Measurements from ENCODE around the gene ZNRF3.
A peak's percentile ranks its signal among the peaks of the same experiment; 100 is the strongest.

The ZNRF3 gene

DNA sequence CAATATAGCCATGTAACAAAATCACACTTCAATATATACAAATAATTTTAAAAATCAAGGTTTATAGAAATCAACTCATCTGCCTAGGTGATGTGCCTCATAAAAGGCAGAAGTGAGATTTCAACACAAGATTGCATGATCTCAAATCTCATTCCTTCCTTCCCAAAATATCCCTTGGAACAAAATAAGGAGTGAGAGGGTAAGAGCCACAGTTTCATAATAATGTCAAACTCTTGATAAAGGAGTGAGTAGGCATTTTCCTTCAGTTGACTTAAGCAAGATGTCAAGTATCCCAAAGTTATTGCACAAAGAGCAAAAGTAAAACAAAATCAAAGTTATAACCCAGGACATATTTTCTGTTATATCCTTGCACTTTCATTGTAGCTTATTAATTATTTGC lies 97.0 kb downstream of the ZNRF3 start:
- Histone ChIP-seq H4K8ac (ENCODE audit: low read depth, low read length) (no peak overlapping the region), H3K23ac (ENCODE audit: low read length) (no peak overlapping the region), H2BK5ac (ENCODE audit: low read depth, low read length, poor library complexity) (no peak overlapping the region), H3K27ac (ENCODE audit: low read depth, low read length) (no peak overlapping the region), H3K4me2 (ENCODE audit: low read length) (no peak overlapping the region), H3K4me1 (ENCODE audit: control insufficient read depth in 1 of 2, insufficient read depth in 2 of 2, low read length in 2 of 2) (peaks cover 26 to 33% of the 10 kb centered on the region in 2 experiments), H3K79me1 (ENCODE audit: low read length) (peaks cover 17% of the 10 kb centered on the region), H3K4me3 (ENCODE audit: low read depth, low read length) (no peak overlapping the region), H3K27me3 (ENCODE audit: insufficient read depth, low read length) (no peaks in the 10 kb centered on the region), H4K12ac (ENCODE audit: low read depth, low read length) (no peak overlapping the region), H3K9ac (ENCODE audit: low read length) (no peak overlapping the region), H2AFZ (ENCODE audit: insufficient read depth, low read length, poor library complexity) (no peak overlapping the region), H3K79me2 (ENCODE audit: control insufficient read depth, insufficient read depth, low read length, poor library complexity) (no peaks in the 10 kb centered on the region), H3K9me3 (ENCODE audit: insufficient read depth, low read depth, low read length) (no peaks in the 10 kb centered on the region), H2BK120ac (ENCODE audit: insufficient read depth, low read length, poor library complexity) (no peak overlapping the region), H3K36me3 (ENCODE audit: control insufficient read depth in 1 of 2, insufficient read depth in 2 of 2, low read length in 2 of 2) (no peaks in the 10 kb centered on the region), H3K14ac (ENCODE audit: low read length) (no peak overlapping the region), H3K18ac (ENCODE audit: low read length) (no peak overlapping the region), H2AK5ac (ENCODE audit: low read length) (no peak overlapping the region), H2BK12ac (ENCODE audit: low read length) (no peak overlapping the region), H3K4ac (ENCODE audit: low read depth, low read length) (no peak overlapping the region), H4K91ac (ENCODE audit: low read depth, low read length) (no peak overlapping the region)
- no peak for DNase-seq

DNA sequence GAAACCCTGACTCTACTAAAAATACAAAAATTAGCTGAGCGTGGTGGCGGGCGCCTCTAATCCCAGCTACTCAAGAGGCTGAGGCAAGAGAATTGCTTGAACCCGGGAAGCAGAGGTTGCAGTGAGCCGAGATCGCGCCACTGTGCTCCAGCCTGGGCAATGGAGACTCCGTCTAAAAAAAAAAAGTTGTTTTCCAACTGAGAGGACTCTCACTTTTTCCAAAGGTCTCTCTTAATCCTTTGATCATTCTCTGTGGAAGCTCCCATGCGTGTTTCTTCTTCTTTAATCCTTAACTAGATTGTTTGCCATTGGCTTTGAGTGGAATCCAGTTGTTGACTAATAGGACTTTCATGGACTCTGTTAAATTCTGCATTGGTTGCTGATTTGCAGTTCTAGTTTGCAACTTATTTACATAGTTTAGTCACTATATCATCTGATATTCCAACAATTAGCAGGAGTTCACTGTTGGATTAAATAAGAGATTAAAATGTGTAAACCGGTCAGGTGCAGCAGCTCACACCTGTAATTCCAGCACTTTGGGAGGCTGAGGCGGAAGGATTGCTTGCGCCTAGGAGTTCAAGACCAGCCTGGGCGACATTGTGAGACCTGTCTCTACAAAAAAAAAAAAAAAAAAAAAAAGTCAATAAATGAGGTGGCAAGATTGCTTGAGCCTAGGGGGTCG lies 98.6 kb downstream of the ZNRF3 start:
- no peak overlapping the region for H2AK5ac ChIP-seq (ENCODE audit: low read length)
- no peak overlapping the region for H2BK120ac ChIP-seq (ENCODE audit: insufficient read depth, low read length, poor library complexity)
- no CpG with 5 or more reads among the region's 14 CpGs for WGBS (ENCODE audit: extremely low coverage, insufficient coverage, insufficient read length)
- H3K27me3 ChIP-seq (ENCODE audit: insufficient read depth, low read length), result no peaks in the 10 kb centered on the region
- no peak overlapping the region for H2BK12ac ChIP-seq (ENCODE audit: low read length)
- no peak overlapping the region for H3K27ac ChIP-seq (ENCODE audit: low read depth, low read length)
- H3K4me1 ChIP-seq (ENCODE audit: control insufficient read depth in 1 of 2, insufficient read depth in 2 of 2, low read length in 2 of 2), result peaks cover 26 to 33% of the 10 kb centered on the region in 2 experiments
- no peak overlapping the region for H4K8ac ChIP-seq (ENCODE audit: low read depth, low read length)
- DNase-seq, result no peak
- H4K12ac ChIP-seq (ENCODE audit: low read depth, low read length), result no peak overlapping the region
- H2AFZ ChIP-seq (ENCODE audit: insufficient read depth, low read length, poor library complexity), result no peak overlapping the region
- H3K18ac ChIP-seq (ENCODE audit: low read length), result no peak overlapping the region
- no peak overlapping the region for H3K14ac ChIP-seq (ENCODE audit: low read length)
- no peaks in the 10 kb centered on the region for H3K79me2 ChIP-seq (ENCODE audit: control insufficient read depth, insufficient read depth, low read length, poor library complexity)
- H3K4me3 ChIP-seq (ENCODE audit: low read depth, low read length), result no peak overlapping the region
- H3K9me3 ChIP-seq (ENCODE audit: insufficient read depth, low read depth, low read length), result no peaks in the 10 kb centered on the region
- no peak overlapping the region for H4K91ac ChIP-seq (ENCODE audit: low read depth, low read length)
- H3K23ac ChIP-seq (ENCODE audit: low read length), result no peak overlapping the region
- no peak overlapping the region for H3K4me2 ChIP-seq (ENCODE audit: low read length)
- H3K4ac ChIP-seq (ENCODE audit: low read depth, low read length), result no peak overlapping the region
- H2BK5ac ChIP-seq (ENCODE audit: low read depth, low read length, poor library complexity), result no peak overlapping the region
- H3K9ac ChIP-seq (ENCODE audit: low read length), result no peak overlapping the region
- H3K79me1 ChIP-seq (ENCODE audit: low read length), result peaks cover 19% of the 10 kb centered on the region
- H3K36me3 ChIP-seq (ENCODE audit: control insufficient read depth in 1 of 2, insufficient read depth in 2 of 2, low read length in 2 of 2), result no peaks in the 10 kb centered on the region

DNA sequence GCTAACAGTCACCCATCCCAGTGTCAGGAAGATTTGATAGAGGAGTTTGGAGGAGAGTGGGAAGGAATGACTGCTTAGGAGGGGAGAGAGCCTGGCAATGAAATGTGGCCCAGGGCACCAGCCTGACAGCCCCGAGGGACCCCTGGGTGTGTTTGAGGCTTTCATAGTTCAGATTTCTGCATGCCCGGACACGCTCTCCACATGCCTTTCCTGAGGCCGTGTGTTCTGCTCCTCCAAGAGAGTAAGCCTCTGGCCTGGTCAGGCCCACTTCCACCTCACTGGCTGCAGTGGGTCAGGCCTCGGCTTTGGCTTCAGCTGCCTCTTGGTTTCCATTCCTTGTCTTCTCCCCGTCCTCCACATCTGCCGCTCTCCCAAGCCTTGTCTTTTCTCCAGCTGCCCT lies 99.8 kb downstream of the ZNRF3 start:
- Histone ChIP-seq H3K4ac (ENCODE audit: low read depth, low read length) (peak overlapping the region; percentile 7), H3K79me1 (ENCODE audit: low read length) (peaks cover 22% of the 10 kb centered on the region), H3K9ac (ENCODE audit: low read length) (no peak overlapping the region), H2BK12ac (ENCODE audit: low read length) (peak overlapping the region; percentile 26), H4K91ac (ENCODE audit: low read depth, low read length) (peak overlapping the region; percentile 72), H2AFZ (ENCODE audit: insufficient read depth, low read length, poor library complexity) (no peak overlapping the region), H3K23ac (ENCODE audit: low read length) (no peak overlapping the region), H2BK120ac (ENCODE audit: insufficient read depth, low read length, poor library complexity) (peak overlapping the region; percentile 61), H4K12ac (ENCODE audit: low read depth, low read length) (peak overlapping the region; percentile 71), H3K27me3 (ENCODE audit: insufficient read depth, low read length) (no peaks in the 10 kb centered on the region), H3K27ac (ENCODE audit: low read depth, low read length) (peak overlapping the region; percentile 73), H2AK5ac (ENCODE audit: low read length) (no peak overlapping the region), H3K4me2 (ENCODE audit: low read length) (no peak overlapping the region), H4K8ac (ENCODE audit: low read depth, low read length) (peak overlapping the region; percentile 47), H2BK5ac (ENCODE audit: low read depth, low read length, poor library complexity) (peak overlapping the region; percentile 44), H3K36me3 (ENCODE audit: control insufficient read depth in 1 of 2, insufficient read depth in 2 of 2, low read length in 2 of 2) (no peaks in the 10 kb centered on the region), H3K79me2 (ENCODE audit: control insufficient read depth, insufficient read depth, low read length, poor library complexity) (no peaks in the 10 kb centered on the region), H3K4me3 (ENCODE audit: low read depth, low read length) (no peak overlapping the region), H3K4me1 (ENCODE audit: control insufficient read depth in 1 of 2, insufficient read depth in 2 of 2, low read length in 2 of 2) (peaks cover 29 to 34% of the 10 kb centered on the region in 2 experiments), H3K18ac (ENCODE audit: low read length) (peak overlapping the region; percentile 36), H3K14ac (ENCODE audit: low read length) (peak overlapping the region; percentile 18), H3K9me3 (ENCODE audit: insufficient read depth, low read depth, low read length) (no peaks in the 10 kb centered on the region)
- DNase-seq, result peak in 1 of 2 donors; percentile 29
- whole genome bisulfite sequencing (ENCODE audit: extremely low coverage, insufficient coverage, insufficient read length), result no CpG with 5 or more reads among the region's 7 CpGs

DNA sequence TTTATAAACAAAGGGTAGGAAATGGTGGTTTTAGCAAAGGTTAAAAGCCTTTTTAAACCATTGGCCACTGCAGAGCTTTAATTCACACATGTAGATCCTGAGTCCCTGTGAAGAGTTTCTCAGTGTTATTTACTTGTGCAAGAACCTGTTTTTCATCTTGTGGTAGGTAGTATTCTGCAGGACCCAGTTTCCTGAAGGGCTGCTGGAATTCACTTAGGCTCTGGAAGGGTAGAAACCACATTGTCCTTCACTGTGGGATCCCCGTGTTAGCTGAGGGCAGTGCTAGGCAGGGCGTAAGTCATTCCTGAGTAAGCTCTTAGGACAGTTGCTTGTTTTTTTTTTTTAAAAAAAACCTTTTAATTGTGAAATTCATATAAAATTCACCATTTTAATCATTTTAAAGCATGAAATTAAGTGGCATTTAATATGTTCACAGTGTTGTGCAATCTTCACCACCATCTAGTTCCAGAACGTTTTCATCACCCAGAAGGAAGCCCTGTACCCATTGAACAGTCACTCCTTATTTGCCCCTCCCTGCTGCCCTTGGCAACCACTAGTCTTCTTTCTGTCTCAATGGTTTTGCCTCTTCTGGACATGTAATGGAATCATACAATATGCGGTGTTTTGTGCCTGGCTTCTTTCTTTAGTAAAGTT lies 100.5 kb downstream of the ZNRF3 start:
- Histone ChIP-seq H3K4ac (ENCODE audit: low read depth, low read length) (no peak overlapping the region), H3K4me3 (ENCODE audit: low read depth, low read length) (no peak overlapping the region), H3K79me1 (ENCODE audit: low read length) (peaks cover 22% of the 10 kb centered on the region), H4K12ac (ENCODE audit: low read depth, low read length) (no peak overlapping the region), H3K9me3 (ENCODE audit: insufficient read depth, low read depth, low read length) (no peaks in the 10 kb centered on the region), H3K23ac (ENCODE audit: low read length) (no peak overlapping the region), H2BK5ac (ENCODE audit: low read depth, low read length, poor library complexity) (peak overlapping the region; percentile 78), H3K27me3 (ENCODE audit: insufficient read depth, low read length) (no peaks in the 10 kb centered on the region), H2BK12ac (ENCODE audit: low read length) (peak overlapping the region; percentile 97), H3K4me2 (ENCODE audit: low read length) (no peak overlapping the region), H3K4me1 (ENCODE audit: control insufficient read depth in 1 of 2, insufficient read depth in 2 of 2, low read length in 2 of 2) (peaks cover 27 to 32% of the 10 kb centered on the region in 2 experiments), H2AFZ (ENCODE audit: insufficient read depth, low read length, poor library complexity) (no peak overlapping the region), H3K79me2 (ENCODE audit: control insufficient read depth, insufficient read depth, low read length, poor library complexity) (no peaks in the 10 kb centered on the region), H3K18ac (ENCODE audit: low read length) (peak overlapping the region; percentile 86), H3K14ac (ENCODE audit: low read length) (peak overlapping the region; percentile 73), H4K91ac (ENCODE audit: low read depth, low read length) (peak overlapping the region; percentile 78), H4K8ac (ENCODE audit: low read depth, low read length) (peak overlapping the region; percentile 79), H3K27ac (ENCODE audit: low read depth, low read length) (peak overlapping the region; percentile 73), H2AK5ac (ENCODE audit: low read length) (peak overlapping the region; percentile 92), H3K36me3 (ENCODE audit: control insufficient read depth in 1 of 2, insufficient read depth in 2 of 2, low read length in 2 of 2) (no peaks in the 10 kb centered on the region), H2BK120ac (ENCODE audit: insufficient read depth, low read length, poor library complexity) (peak overlapping the region; percentile 90), H3K9ac (ENCODE audit: low read length) (no peak overlapping the region)
- no CpG with 5 or more reads among the region's 4 CpGs for WGBS (ENCODE audit: extremely low coverage, insufficient coverage, insufficient read length)
- peak; percentile 56 to 74 for DNase-seq
